Uterus (tissue), 4 donors: Measurements from ENCODE around the gene SLC12A5. TPM values are rescaled to one million over a fixed set of nuclear protein-coding genes. Genes with fewer than 3 reads are reported as not detected.

ENCODE experiments used
- DNase-seq, 2 donors: peaks; one replicate each; pipeline ENCODE4 v3.0.0-alpha.2; 2019 to 2020
- H3K27ac ChIP-seq, 2 donors: fragments of 200-600 bp; sonication (generic); 1 replicate in 1 of 2; 2 replicates in 1 of 2; pipeline ENCODE4 v1.5.1; 2016 to 2018
- H3K27me3 ChIP-seq, 2 donors: fragments of 200-600 bp; sonication (generic); one replicate each; pipeline ENCODE4 v1.5.1; 2018 to 2019; ENCODE audit warnings: control low read depth in 1 of 2
- H3K36me3 ChIP-seq, 2 donors: fragments of 200-600 bp; sonication (generic); one replicate each; pipeline ENCODE4 v1.5.1; 2019; ENCODE audit warnings: control low read depth in 1 of 2
- H3K4me1 ChIP-seq, 2 donors: fragments of 200-600 bp; sonication (generic); one replicate each; pipeline ENCODE4 v1.5.1; 2018 to 2019; ENCODE audit warnings: control low read depth in 1 of 2
- H3K4me3 ChIP-seq, 2 donors: fragments of 200-600 bp; sonication (generic); 1 replicate in 1 of 2; 2 replicates in 1 of 2; pipeline ENCODE4 v1.5.1; 2018 to 2019; ENCODE audit warnings: mild to moderate bottlenecking in 1 of 2
- H3K9me3 ChIP-seq, 2 donors: fragments of 200-600 bp; sonication (generic); one replicate each; pipeline ENCODE4 v1.5.1; 2019; ENCODE audit warnings: control low read depth in 1 of 2
- POLR2A ChIP-seq, 2 donors: fragments of 450-650 bp; IDR thresholded peaks; one replicate each; pipeline ENCODE4 v1.6.1; 2016; ENCODE audit warnings: antibody characterized with exemption in 2 of 2, mild to moderate bottlenecking in 1 of 2, moderate library complexity in 1 of 2
- intact Hi-C: fragments of 100-400 bp; cut with DNase I; formaldehyde crosslinking; loops from one replicate; pipeline ENCODE4 v1.15.1; 2023; ENCODE audit warnings: low total_unique reads
- total RNA-seq, 4 donors: library from RNA; depleted of rRNA in 3 of 4; stranded (reverse); fragments of >200 nt in 3 of 4; gene quantifications; one replicate each; pipeline versions ENCODE4 v1.1.0 to v1.2.4, GENCODE V29; 2014 to 2023
- TF ChIP-seq, protein P1 (sequence below), 4 experiments: fragments of 200-600 bp in 2 of 4; fragments of 450-650 bp in 2 of 4; sonication (generic) in 2 of 4; IDR thresholded peaks; one replicate each; pipeline ENCODE4 v1.5.1; 2016 to 2019; ENCODE audit warnings: antibody characterized with exemption in 4 of 4, mild to moderate bottlenecking in 2 of 4, moderate library complexity in 1 of 4
- donor health status: DM: yes; HTN: yes; CAD: no.

Gene SLC12A5
- total RNA-seq, 4 donors from 2014 or later: 0.35 TPM; not detected in 3

DNA sequence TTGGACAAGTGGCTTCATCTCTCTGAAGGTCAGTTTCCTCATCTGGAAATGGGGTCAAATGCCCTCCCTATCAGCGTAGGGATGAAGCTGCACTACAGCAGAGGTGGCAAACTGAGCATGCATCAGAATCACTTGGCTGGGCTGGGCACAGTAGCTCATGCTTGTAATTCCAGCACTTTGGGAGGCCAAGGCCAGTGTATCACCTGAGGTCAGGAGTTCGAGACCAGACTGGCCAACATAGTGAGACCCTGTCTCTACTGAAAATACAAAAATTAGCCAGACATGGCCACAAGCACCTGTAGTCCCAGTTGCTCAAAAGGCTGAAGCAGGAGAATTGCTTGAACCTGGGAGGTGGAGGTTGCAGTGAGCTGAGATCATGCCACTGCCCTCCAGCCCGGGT is 27.0 kb upstream of the SLC12A5 start:
- no peak for TF ChIP-seq POLR2A (IDR thresholded peaks at IDR 0.05)
- TF ChIP-seq, protein P1, sequence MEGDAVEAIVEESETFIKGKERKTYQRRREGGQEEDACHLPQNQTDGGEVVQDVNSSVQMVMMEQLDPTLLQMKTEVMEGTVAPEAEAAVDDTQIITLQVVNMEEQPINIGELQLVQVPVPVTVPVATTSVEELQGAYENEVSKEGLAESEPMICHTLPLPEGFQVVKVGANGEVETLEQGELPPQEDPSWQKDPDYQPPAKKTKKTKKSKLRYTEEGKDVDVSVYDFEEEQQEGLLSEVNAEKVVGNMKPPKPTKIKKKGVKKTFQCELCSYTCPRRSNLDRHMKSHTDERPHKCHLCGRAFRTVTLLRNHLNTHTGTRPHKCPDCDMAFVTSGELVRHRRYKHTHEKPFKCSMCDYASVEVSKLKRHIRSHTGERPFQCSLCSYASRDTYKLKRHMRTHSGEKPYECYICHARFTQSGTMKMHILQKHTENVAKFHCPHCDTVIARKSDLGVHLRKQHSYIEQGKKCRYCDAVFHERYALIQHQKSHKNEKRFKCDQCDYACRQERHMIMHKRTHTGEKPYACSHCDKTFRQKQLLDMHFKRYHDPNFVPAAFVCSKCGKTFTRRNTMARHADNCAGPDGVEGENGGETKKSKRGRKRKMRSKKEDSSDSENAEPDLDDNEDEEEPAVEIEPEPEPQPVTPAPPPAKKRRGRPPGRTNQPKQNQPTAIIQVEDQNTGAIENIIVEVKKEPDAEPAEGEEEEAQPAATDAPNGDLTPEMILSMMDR (IDR thresholded peaks at IDR 0.05): no peak
- Histone ChIP-seq H3K4me1 (no peaks in the 10 kb centered on the region), H3K4me3 (no peak overlapping the region), H3K36me3 (no peaks in the 10 kb centered on the region), H3K9me3 (no peaks in the 10 kb centered on the region), H3K27ac (no peak overlapping the region), H3K27me3 (peaks cover 0 to under 1% of the 10 kb centered on the region in 2 donors)
- no peak for DNase-seq
- intact Hi-C loops: no loop called here

DNA sequence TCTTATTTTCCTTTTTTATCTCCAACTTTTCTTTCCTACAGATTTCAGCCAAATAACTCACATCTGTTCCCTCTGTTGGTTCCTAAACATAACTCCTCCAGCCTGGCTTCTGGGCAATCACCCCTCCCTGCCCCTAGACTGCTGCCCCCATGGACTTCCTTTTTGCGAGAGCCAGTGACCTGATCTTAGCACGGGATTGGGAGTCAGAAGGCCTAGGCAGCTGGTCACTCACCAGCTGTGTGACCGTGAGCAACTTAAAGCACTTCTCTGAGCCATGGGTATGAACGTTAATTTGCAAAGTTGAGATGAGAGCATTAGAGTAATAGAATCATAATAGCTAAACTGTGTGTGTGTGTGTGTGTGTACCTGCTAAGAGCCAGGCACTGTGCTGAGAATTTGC is 24.8 kb upstream of the SLC12A5 start:
- Histone ChIP-seq H3K4me1 (no peaks in the 10 kb centered on the region), H3K9me3 (no peaks in the 10 kb centered on the region), H3K36me3 (no peaks in the 10 kb centered on the region), H3K27ac (no peak overlapping the region), H3K27me3 (peaks cover 0 to 7% of the 10 kb centered on the region in 2 donors), H3K4me3 (no peak overlapping the region)
- no peak for DNase-seq
- intact Hi-C loops: no loop called here
- TF ChIP-seq, protein P1 (IDR thresholded peaks at IDR 0.05): no peak
- TF ChIP-seq POLR2A (IDR thresholded peaks at IDR 0.05): no peak

DNA sequence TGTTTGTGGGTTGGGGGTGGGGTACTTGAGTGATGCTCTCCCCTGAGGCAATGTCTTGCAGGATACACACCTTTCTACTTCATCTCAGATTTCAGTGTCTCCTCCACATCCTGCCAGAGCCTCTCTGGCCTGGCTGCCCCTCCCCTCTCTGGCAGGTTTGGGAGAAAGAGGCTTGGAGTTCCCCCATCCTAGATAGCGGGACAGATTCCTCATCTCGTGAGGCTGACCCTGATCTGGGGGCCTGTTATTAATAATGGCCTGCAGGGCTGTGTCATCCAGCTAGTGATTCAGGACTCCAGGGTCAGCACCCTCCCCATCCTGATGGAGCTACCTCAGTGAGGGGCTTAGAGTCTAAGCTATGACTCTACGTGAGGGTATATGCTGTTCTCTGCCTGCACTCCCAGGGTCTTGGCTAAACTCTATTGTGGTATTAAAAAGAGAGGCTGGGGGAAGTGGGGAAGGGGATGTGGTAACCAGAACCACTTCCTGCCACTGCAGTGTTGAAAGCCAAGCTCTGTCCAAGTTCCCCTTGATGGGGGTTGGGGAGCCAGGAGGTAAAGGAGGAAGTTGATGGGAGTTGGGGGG is 24.0 kb upstream of the SLC12A5 start:
- Histone ChIP-seq H3K4me1 (no peaks in the 10 kb centered on the region), H3K4me3 (no peak overlapping the region), H3K27ac (no peak overlapping the region), H3K36me3 (no peaks in the 10 kb centered on the region), H3K9me3 (no peaks in the 10 kb centered on the region), H3K27me3 (peaks cover 0 to 15% of the 10 kb centered on the region in 2 donors)
- intact Hi-C loops: no loop called here
- DNase-seq: no peak
- TF ChIP-seq, protein P1 (IDR thresholded peaks at IDR 0.05): no peak
- no peak for TF ChIP-seq POLR2A (IDR thresholded peaks at IDR 0.05)

DNA sequence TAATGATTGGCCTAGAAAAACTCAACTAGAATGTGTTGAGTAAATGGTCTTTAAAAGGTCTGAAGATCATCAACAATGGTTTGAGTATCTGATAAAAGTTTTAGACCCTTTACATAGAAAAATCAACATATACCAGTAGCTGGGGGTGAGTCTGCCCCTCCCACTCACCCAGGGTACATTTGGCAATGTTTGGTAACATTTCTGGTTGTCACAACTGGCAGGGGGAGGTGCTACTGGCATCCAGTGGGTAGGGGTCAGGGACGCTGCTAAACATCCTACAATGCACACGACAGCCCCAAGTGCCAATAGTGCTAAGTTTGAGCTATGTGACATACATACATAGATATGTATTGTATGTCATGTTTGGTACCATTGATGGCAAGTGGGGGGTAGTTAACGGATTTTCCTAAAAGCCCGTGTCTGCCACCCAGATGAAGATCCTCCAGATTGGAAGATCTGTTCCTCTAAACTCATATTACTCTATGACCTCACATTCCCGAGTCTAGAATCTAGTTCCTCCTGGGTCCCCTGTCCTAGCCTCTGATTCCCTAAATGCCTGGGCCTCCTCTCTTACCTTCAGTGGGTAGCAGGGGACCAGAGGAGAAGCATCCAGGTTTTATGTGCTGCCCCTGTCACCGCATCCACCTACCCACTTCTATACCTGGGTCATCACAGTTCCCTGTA is 22.9 kb upstream of the SLC12A5 start:
- no peak overlapping the region for H3K4me3 ChIP-seq
- H3K9me3 ChIP-seq: no peaks in the 10 kb centered on the region
- no peaks in the 10 kb centered on the region for H3K4me1 ChIP-seq
- DNase-seq: no peak
- H3K27me3 ChIP-seq: peaks cover 0 to 27% of the 10 kb centered on the region in 2 donors
- intact Hi-C loops: no loop called here
- no peak overlapping the region for H3K27ac ChIP-seq
- H3K36me3 ChIP-seq: no peaks in the 10 kb centered on the region
- no peak for TF ChIP-seq POLR2A (IDR thresholded peaks at IDR 0.05)
- TF ChIP-seq, protein P1 (IDR thresholded peaks at IDR 0.05): no peak

DNA sequence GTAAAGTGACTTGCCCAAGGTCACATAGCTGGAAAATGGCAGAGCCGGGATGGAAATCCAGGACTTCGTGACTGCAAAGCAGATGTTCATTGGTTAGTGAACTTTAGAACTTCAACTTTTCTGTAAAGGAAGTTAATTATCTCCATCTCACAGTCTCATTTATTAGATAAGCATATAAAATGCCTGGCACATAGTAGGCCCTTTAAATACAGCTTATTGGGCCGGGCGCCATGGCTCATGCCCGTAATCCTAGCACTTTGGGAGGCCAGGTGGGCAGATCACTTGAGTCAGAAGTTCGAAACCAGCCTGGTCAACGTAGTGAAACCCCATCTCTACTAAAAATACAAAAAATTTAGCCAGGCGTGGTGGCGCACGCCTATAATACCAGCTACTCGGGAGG is 22.1 kb upstream of the SLC12A5 start:
- Histone ChIP-seq H3K36me3 (no peaks in the 10 kb centered on the region), H3K4me3 (no peak overlapping the region), H3K27ac (no peak overlapping the region), H3K27me3 (peaks cover 0 to 35% of the 10 kb centered on the region in 2 donors), H3K4me1 (no peaks in the 10 kb centered on the region), H3K9me3 (no peaks in the 10 kb centered on the region)
- DNase-seq: no peak
- intact Hi-C loops: no loop called here
- TF ChIP-seq, protein P1 (IDR thresholded peaks at IDR 0.05): no peak
- TF ChIP-seq POLR2A (IDR thresholded peaks at IDR 0.05): no peak
